Hepatocyte (in vitro differentiated cells): Measurements from ENCODE around the gene IL31.

ENCODE experiments used
- CTCF ChIP-seq: fragments of 200-600 bp; sonication (generic); IDR thresholded peaks from 2 replicates; pipeline ENCODE4 v1.5.1; 2016; ENCODE audit warnings: antibody characterized with exemption, mild to moderate bottlenecking; ENCODE audit not compliant: poor library complexity
- EZH2 ChIP-seq: fragments of 200-600 bp; sonication (generic); IDR thresholded peaks from 2 replicates; pipeline ENCODE4 v1.6.1; 2016; ENCODE audit warnings: antibody characterized with exemption, mild to moderate bottlenecking, borderline replicate concordance
- EZH2phosphoT487 ChIP-seq: fragments of 200-600 bp; sonication (generic); IDR thresholded peaks from one replicate; pipeline ENCODE4 v1.6.1; 2018; ENCODE audit warnings: antibody characterized with exemption, mild to moderate bottlenecking, low read depth, moderate library complexity; ENCODE audit not compliant: unreplicated experiment, severe bottlenecking

- TF ChIP-seq CTCF = no peak
- TF ChIP-seq EZH2 = no peak
- TF ChIP-seq EZH2phosphoT487 = no peak
Observed at GRCh38 chr12:122126342-122126635, 47.7 kb downstream of the IL31 start.
